GM18870 (cell line): ENCODE results near the gene TCF7L2.

Experiments used
- ATAC-seq: cut with Tn5 transposase; IDR thresholded peaks from one replicate; pipeline ENCODE4 v1.9.1; 2021; ENCODE audit warnings: moderate library complexity; ENCODE audit not compliant: unreplicated experiment

Gene TCF7L2

GRCh38 chr10:113171662-113172061 is 221.6 kb downstream of the TCF7L2 start:
- ATAC-seq = no peak

GRCh38 chr10:113175176-113175575 is 225.1 kb downstream of the TCF7L2 start:
- ATAC-seq = no peak

DNA sequence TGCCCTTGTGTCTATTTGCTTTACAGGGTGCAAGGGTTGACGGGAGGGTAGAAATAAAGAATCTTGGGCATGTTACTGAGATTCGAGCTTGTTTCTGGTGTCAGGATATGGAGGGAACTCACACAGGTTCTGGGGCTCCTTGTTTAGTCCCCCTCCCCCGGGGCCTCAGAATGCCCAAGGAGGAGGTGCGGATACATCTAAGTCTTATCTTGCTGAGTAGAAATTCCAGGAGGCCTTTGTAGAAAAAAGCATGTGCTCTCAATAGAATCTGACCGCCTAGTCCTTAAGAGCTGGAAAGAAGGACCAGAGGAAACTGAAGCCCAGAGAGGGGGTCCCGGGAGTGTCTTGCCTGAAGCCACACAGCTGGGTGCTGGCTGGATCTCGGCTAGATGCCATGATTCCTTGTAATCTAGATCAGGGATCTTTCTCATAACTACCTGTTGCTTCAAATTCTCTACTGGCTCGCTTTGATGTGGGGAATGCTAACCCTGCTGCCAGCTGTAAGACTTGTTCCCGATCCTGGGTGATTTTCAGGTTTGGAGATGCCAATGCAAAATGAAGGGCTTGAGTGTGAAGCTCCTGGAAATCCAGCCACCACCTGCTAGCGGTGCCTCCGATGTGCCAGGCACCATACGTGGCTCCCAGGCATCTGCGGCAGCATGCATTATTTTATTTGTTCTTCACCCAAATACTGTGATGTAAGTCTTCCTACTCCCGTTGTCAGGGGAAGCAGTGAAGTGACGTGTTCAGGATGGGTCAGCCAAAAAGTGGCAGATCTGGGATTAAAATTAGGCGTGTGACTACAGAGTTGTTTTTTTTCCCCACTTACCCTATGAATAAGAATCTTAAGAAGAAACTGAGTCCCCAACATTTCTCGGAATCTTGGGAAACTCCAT is 226.0 kb downstream of the TCF7L2 start:
- ATAC-seq = no peak

DNA sequence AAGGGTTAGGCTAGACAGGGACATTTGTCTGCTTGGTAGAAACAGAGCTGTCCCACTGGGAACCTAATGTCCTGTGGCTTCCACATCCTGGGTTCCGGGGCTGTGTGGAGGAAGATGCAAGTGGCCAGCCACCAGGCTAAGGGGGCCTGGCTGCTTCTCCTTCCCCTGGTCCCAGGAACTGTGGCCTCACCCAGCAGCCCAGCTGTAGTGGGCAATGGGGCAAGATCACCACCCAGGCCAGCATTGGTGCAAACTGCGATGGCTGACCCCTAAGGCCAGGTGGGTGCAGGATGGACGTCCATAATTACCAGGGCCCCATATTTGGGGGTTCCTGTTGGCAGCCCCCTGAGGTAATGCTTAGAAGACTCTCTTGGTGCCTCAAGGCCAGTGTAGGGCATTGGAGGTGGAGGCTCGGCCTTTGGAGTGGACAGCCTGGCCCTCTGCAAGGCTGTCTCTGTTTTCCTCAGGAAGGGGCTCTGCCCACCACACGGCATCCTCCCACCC is 226.7 kb downstream of the TCF7L2 start:
- ATAC-seq = no peak

DNA sequence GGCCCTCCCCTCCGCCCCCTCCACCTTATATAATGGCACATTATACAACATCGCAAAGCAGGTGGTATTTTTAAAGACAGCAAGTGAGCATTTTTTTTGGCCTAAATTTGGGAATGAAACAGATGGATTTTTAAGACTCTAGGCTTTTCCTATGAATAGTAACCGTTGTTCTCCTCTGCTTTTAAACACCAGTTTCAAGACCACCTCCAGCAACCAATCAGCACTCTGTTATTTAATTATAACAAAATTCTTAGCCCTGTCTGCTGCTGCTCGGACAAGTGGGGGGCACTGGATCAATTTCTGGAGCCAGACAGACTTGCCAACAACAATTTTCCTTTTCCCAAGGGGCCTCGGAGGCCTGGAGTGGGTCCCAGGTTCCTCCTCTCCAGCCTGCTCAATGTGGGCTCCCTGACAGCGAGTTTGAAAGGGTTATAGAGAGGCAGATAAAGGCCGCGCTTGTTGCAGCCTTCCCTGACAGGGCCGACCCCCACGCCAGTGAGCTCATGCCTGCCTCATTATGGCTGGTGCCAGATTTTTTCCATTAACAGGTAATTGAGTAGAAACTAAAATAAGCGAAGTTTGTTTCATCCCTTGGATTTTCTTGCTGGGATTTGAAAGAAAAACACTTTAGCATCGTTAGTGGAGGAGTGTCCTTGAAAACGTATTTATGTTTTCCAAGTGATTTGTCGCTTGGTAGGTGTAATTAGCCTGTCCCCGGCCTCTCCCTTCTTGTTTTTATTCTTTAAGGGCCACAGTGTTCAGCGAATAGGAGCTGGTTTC is 227.3 kb downstream of the TCF7L2 start:
- no peak for ATAC-seq

DNA sequence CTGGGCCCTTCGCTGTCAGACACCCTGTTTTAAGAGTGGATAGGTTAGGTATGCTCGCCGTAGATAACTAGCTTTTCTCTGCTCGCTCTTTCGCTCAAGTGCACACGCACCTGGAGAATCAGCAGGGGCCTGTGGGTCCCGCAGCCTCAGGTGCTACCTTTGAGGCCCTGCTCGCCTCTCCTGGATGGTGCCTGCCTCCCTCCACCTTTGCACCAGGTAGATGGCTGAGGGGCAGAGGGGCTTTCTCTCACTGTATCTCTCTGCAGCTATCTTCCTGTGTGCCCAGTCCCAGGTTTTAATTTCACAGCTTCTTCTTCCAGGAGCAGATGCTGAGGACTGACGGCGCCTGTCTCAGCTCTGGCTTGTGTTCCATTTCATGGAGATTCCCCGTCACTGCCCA is 227.9 kb downstream of the TCF7L2 start:
- no peak for ATAC-seq

- ATAC-seq = no peak
Observed at GRCh38 chr10:113178771-113179170, 228.7 kb downstream of the TCF7L2 start.

GRCh38 chr10:113179265-113179664 is 229.2 kb downstream of the TCF7L2 start:
- ATAC-seq = no peak

GRCh38 chr10:113179966-113180365 is 229.9 kb downstream of the TCF7L2 start:
- no peak for ATAC-seq

DNA sequence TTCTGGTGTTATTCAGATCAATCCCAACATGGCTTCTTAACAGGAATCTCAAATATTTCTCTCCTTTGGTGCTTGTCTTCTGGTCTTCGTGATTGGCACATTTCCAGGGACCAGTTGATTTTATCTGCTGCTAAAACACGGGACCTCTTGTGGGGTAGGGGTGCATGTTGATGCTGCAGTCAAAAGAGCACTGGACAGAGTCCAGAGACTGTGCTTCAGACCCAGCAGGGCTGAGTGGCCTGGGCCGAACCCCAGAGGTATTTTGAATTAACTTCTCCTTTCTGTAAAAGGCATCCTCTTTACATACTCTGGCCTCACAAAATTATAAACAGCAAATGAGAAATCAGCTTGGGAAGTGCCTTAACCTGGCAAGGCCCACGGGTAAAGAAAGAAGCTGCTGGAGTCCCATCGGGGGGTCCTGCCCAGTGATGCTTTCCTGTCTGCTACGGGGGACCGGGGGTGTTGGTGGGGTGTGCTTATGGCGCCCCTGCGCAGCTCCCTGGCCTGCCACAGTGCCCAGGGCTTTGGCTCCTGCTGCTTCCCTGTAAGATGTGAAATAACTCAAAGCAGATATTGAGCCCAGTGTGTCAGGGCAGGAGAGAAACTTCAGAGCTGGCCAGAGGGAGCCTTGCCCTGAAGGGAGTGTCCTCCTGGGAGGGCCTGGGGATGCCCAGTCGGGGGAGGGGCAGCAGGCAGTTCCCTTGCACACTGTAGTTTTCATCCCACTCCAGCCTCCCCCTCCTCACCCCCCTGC is 230.5 kb downstream of the TCF7L2 start:
- ATAC-seq = no peak

DNA sequence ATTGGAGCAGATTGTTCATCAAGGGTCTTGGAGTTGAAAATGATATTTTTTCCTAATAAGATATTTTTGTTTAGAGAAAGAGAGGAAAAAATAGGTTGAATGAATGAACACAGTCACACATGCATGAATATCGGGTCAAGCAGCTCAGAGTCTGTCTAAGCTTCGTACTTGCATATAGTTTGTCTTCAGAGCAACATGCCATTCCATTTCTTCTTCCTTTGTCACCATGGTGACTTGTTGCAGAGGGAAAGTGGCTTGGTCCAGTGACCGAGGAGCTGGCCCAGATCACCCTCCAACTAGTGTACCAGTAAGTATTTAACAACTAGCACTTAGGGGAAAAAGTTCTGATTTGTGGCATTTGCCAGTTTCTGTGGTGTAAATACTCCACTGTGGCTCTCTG is 232.1 kb downstream of the TCF7L2 start:
- no peak for ATAC-seq

DNA sequence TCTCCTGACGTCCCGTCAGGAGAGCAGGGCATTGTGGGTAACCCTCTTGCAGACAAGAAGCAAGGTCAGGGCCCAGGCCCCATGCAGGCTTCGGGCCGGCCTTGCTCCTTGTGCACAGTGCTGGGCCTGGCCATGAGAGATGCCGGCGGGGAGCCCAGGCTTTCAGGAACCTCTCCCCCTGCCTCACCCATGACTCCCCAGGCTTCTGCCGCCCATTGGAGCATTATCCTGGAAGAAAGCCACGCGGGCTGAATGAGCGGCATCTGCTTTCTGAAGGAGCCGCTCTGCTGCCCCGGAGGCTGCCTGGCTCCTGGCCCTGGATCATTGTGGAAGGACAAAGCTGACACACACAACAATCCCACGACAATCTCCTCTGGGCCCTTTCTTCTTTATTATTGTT is 233.5 kb downstream of the TCF7L2 start:
- ATAC-seq = no peak

- ATAC-seq = no peak
Observed at GRCh38 chr10:113187063-113187777, 237.2 kb downstream of the TCF7L2 start.

GRCh38 chr10:113199459-113199858 is 249.4 kb downstream of the TCF7L2 start:
- no peak for ATAC-seq

DNA sequence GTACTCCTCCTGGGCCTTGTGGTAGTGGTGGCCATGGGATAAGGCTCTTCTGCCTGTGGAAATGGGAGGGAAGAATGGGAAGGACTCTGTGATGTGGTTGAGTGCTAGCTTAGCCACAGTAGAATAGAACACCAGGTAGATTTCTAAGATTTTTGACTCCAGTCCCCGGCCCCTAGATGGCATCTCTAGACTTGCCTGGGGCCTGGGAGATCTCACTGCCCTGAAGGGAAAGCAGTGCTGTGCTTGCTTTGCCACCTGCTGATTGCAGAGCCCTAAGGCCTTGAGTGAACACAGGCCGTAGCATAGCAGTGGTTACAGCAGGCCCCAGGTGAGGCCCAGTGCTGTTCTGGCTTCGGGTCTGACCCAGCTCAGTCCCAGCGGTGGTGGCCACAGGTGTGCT is 252.0 kb downstream of the TCF7L2 start:
- no peak for ATAC-seq

- no peak for ATAC-seq
Observed at GRCh38 chr10:113207924-113208323, 257.9 kb downstream of the TCF7L2 start.

DNA sequence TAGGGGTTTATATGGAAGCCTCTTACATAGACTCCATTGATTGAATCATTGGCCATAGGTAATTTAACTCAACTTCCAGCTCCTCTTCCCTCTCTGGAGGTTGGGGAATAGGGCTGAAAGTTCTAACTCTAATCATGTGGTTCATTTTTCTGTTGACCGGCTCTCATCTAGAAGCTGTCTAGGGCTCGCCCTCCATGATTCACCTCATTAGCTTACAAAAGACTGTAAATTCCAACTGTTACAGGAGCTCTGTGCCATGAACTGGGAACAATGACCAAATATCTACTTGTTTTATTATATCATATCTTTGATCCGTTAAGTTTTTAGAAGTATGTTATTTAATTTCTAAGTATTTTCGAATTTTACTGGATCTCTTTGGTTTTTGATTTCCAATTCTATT is 263.0 kb downstream of the TCF7L2 start:
- ATAC-seq = no peak

- no peak for ATAC-seq
Observed at GRCh38 chr10:113214331-113214730, 264.3 kb downstream of the TCF7L2 start.

DNA sequence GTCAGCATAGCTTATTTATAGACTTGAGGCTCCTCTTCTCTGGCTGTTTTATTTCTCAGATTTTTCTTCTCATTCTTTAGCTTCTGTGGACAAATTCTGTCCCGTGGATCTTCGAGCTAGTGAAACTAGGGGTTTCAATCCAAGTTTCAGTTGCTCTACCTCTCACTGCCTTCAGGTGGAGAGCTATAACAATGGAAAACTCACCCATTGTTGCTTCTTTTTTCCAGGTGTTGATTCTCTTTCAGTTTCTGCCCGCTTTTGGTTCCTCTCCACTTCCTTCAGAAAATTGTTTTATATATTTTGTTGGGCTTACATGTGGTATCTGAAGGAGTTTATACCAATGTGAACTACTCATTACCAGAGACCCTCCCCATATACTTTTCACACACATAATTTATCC is 266.1 kb downstream of the TCF7L2 start:
- no peak for ATAC-seq
